K562 (cell line): ENCODE results near the gene FOCAD. TPM values are rescaled to one million over a fixed set of nuclear protein-coding genes. Genes with fewer than 3 reads are reported as not detected.

Source experiments
- ATAC-seq: fragments of 200-7000 bp; cut with Tn5 transposase; 3 replicates; pipeline ENCODE4 v1.9.1; 2020; ENCODE audit warnings: moderate library complexity
- BruUV-seq: library from RNA; stranded (reverse); fragments of 400-500 nt; replicated peaks from 2 replicates; lab custom pipeline; 2021; lab: Mats Ljungman, UMichigan
- CTCF ChIA-PET: fragments of 300-600 bp; formaldehyde crosslinking; extraction: SDS; loops from one replicate; lab custom pipeline; 2021; ENCODE audit warnings: low intra/inter-chr PET ratio; lab: Yijun Ruan, JAX
- POLR2A ChIA-PET: fragments of 300-600, 350-650 bp; sonication (Branson Sonifier 250); formaldehyde crosslinking; extraction: SDS; loops from one replicate; lab custom pipeline; 2021; ENCODE audit warnings: antibody characterized with exemption, inconsistent platforms; lab: Yijun Ruan, JAX
- DNase-seq, 4 experiments: peaks; one replicate each; pipeline versions ENCODE4 v3.0.0 to v3.0.0-alpha.2; 2011 to 2018; ENCODE audit warnings: low spot score in 3 of 4, mixed read lengths in 3 of 4; ENCODE audit errors: extremely low read depth in 1 of 4
- FAIRE-seq: peaks from 2 replicates; lab custom pipeline; 2011; peaks lifted over from hg19 to GRCh38; lab: Jason Lieb, UNC
- H2AFZ ChIP-seq: 2 replicates; pipeline ENCODE4 v1.6.0; 2011; ENCODE audit warnings: low read depth, low read length, control low read depth, inconsistent platforms
- H3K27ac ChIP-seq: fragments of 200-600 bp; 3 replicates; pipeline ENCODE4 v1.8.0; 2011; ENCODE audit warnings: low read depth, mild to moderate bottlenecking, control low read depth, inconsistent platforms, low read length, moderate library complexity, mixed read lengths; ENCODE audit errors: extremely low read depth
- H3K27me3 ChIP-seq, 2 experiments: fragments of 300-600 bp in 1 of 2; 2 replicates in 1 of 2; 3 replicates in 1 of 2; pipeline versions ENCODE4 v1.6.0 to v1.8.0; 2011; ENCODE audit warnings: inconsistent platforms in 2 of 2, low read length in 2 of 2, mild to moderate bottlenecking in 1 of 2, mixed read lengths in 1 of 2, moderate library complexity in 1 of 2; ENCODE audit not compliant: control insufficient read depth in 2 of 2, insufficient read depth in 2 of 2
- H3K36me3 ChIP-seq: fragments of 300-600 bp; 3 replicates; pipeline ENCODE4 v1.8.0; 2011; ENCODE audit warnings: mild to moderate bottlenecking, low read length, inconsistent platforms; ENCODE audit not compliant: control insufficient read depth, insufficient read depth
- H3K4me1 ChIP-seq, 2 experiments: fragments of 200-600 bp in 1 of 2; replicated peaks in 1 of 2; 2 replicates in 1 of 2; 3 replicates in 1 of 2; pipeline versions ENCODE4 v1.5.1 to v1.8.0; 2011; ENCODE audit warnings: inconsistent platforms in 2 of 2, low read length in 2 of 2, mild to moderate bottlenecking in 1 of 2, mixed read lengths in 1 of 2, moderate library complexity in 1 of 2; ENCODE audit not compliant: control insufficient read depth in 2 of 2, insufficient read depth in 2 of 2
- H3K4me2 ChIP-seq: 2 replicates; pipeline ENCODE4 v1.6.1; 2011; ENCODE audit warnings: low read length, control low read depth, inconsistent platforms, mixed read lengths; ENCODE audit not compliant: insufficient read depth
- H3K4me3 ChIP-seq: fragments of 200-600 bp; sonication (generic), shearing (Covaris generic); 2 replicates; pipeline ENCODE4 v1.5.1; 2016; ENCODE audit warnings: control low read depth, inconsistent platforms
- H3K79me2 ChIP-seq: fragments of 200-600 bp; 3 replicates; pipeline ENCODE4 v1.8.0; 2011; ENCODE audit warnings: low read length, inconsistent platforms; ENCODE audit not compliant: control insufficient read depth, insufficient read depth
- H3K9ac ChIP-seq, 2 experiments: 2 replicates each; pipeline versions ENCODE4 v1.6.0 to v1.6.1; 2011; ENCODE audit warnings: low read depth in 2 of 2, low read length in 2 of 2, control low read depth in 1 of 2, inconsistent platforms in 1 of 2, mild to moderate bottlenecking in 1 of 2, mixed read lengths in 1 of 2; ENCODE audit not compliant: insufficient read depth in 1 of 2
- H3K9me1 ChIP-seq: one replicate; pipeline ENCODE4 v1.6.0; 2011; ENCODE audit warnings: inconsistent platforms, mild to moderate bottlenecking, low read length, moderate library complexity; ENCODE audit not compliant: control insufficient read depth, insufficient read depth
- H3K9me3 ChIP-seq: replicated peaks from 2 replicates; pipeline ENCODE4 v1.5.1; 2011; ENCODE audit warnings: low read depth, low read length, inconsistent platforms; ENCODE audit not compliant: control insufficient read depth, insufficient read depth
- H4K20me1 ChIP-seq: replicated peaks from 2 replicates; pipeline ENCODE4 v1.6.1; 2011; ENCODE audit warnings: low read length, inconsistent platforms, mixed read lengths; ENCODE audit not compliant: control insufficient read depth, insufficient read depth
- ARHGAP35 ChIP-seq: fragments of 450-650 bp; IDR thresholded peaks from 2 replicates; pipeline ENCODE4 v1.6.1; 2018; ENCODE audit not compliant: partially characterized antibody
- CREBBP ChIP-seq: IDR thresholded peaks from one replicate; pipeline ENCODE4 v1.6.1; 2012; ENCODE audit warnings: low read depth, mild to moderate bottlenecking, control low read depth, inconsistent platforms, low read length
- PRPF4 ChIP-seq: fragments of 200-400 bp; formaldehyde crosslinking; IDR thresholded peaks from one replicate; pipeline ENCODE4 v1.6.1; 2017; ENCODE audit warnings: low read length, low read depth, mild to moderate bottlenecking; ENCODE audit not compliant: insufficient read depth, poor library complexity, severe bottlenecking
- THAP12 ChIP-seq: fragments of 250-450 bp; sonication (Bioruptor Pico); IDR thresholded peaks from 2 replicates; pipeline ENCODE4 v1.9.0; 2021; ENCODE audit warnings: mild to moderate bottlenecking, inconsistent platforms
- ZNF830 ChIP-seq: fragments of 250-450 bp; sonication (Bioruptor Pico); IDR thresholded peaks from 2 replicates; pipeline ENCODE4 v1.5.0; 2021; ENCODE audit warnings: mild to moderate bottlenecking
- WGBS: fragments of 100-300 bp; shearing (Covaris generic); methylation state at CpG from one replicate; pipeline ENCODE4 v1.1.6; 2016; ENCODE audit warnings: low coverage, mixed read lengths; ENCODE audit not compliant: insufficient coverage; ENCODE audit errors: missing lambda C conversion rate; 5-methylcytosine and 5-hydroxymethylcytosine counted together
- in situ Hi-C: fragments of 300-500 bp; cut with MboI; formaldehyde crosslinking; loops from 4 replicates; pipeline ENCODE4 v1.15.0; 2018; ENCODE audit warnings: inconsistent platforms, mixed read lengths
- intact Hi-C: fragments of 100-400 bp; cut with micrococcal nuclease; formaldehyde crosslinking; loops from 2 replicates; pipeline ENCODE4 v1.14.2; 2022
- polyA plus RNA-seq, 8 experiments: library from polyadenylated mRNA; depleted of rRNA in 4 of 8; stranded (reverse) in 5 of 8; unstranded in 3 of 8; fragments of >200 nt; fragmentation: Nextera tagmentation in 2 of 8; fragmentation: Illumina TruSeq in 1 of 8; extraction: Ambion mirVana in 2 of 8; extraction: Trizol in 1 of 8; gene quantifications; 2 replicates each; pipeline versions ENCODE4 v1.2.1 to v1.2.3, GENCODE V29; 2011 to 2014; ENCODE audit warnings: inconsistent platforms in 1 of 8, missing spikeins in 1 of 8
- total RNA-seq, 7 experiments: library from RNA; depleted of rRNA in 6 of 7; stranded (reverse); fragments of >200 nt in 6 of 7; fragmentation: Illumina TruSeq in 2 of 7; extraction: Trizol in 2 of 7; gene quantifications; 2 replicates each; pipeline versions ENCODE4 v1.2.1 to v1.2.3, GENCODE V29; 2011 to 2021; ENCODE audit warnings: low replicate concordance in 1 of 7
- TF ChIP-seq, protein P1 (sequence below), 2 experiments: fragments of 450-650 bp; conservative IDR thresholded peaks; 2 replicates each; pipeline ENCODE4 v1.6.1; 2017; ENCODE audit warnings: mild to moderate bottlenecking in 2 of 2, moderate library complexity in 2 of 2

Gene FOCAD
- total and polyA plus RNA-seq, 9 of the 15 experiments (the other 6 are each of a cell fraction or from before 2014, with no cell fraction given) = 0.13 to 2.4 (median 1.6) TPM

- in situ Hi-C loops (no loop called here), intact Hi-C loops (no loop called here)
- no peaks in the 10 kb centered on the region for H4K20me1 ChIP-seq
- TF ChIP-seq PRPF4 (no peak), ARHGAP35 (no peak)
- TF ChIP-seq, protein P1, sequence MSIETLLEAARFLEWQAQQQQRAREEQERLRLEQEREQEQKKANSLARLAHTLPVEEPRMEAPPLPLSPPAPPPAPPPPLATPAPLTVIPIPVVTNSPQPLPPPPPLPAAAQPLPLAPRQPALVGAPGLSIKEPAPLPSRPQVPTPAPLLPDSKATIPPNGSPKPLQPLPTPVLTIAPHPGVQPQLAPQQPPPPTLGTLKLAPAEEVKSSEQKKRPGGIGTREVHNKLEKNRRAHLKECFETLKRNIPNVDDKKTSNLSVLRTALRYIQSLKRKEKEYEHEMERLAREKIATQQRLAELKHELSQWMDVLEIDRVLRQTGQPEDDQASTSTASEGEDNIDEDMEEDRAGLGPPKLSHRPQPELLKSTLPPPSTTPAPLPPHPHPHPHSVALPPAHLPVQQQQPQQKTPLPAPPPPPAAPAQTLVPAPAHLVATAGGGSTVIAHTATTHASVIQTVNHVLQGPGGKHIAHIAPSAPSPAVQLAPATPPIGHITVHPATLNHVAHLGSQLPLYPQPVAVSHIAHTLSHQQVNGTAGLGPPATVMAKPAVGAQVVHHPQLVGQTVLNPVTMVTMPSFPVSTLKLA (conservative IDR thresholded peaks at IDR 0.05) = no peak
- no CpG with 5 or more reads among the region's 4 CpGs for WGBS
- no peak for DNase-seq
- H3K4me3 ChIP-seq = no peak overlapping the region
- FAIRE-seq = no peak
- H3K79me2 ChIP-seq = no peaks in the 10 kb centered on the region
- H3K9ac ChIP-seq = no peak overlapping the region
- no peak overlapping the region for H3K4me2 ChIP-seq
- no TSS peak for BruUV-seq
- POLR2A ChIA-PET = no interaction called here
- H3K27me3 ChIP-seq = no peaks in the 10 kb centered on the region
- no peak overlapping the region for H3K27ac ChIP-seq
- no peak overlapping the region for H2AFZ ChIP-seq
- H3K9me3 ChIP-seq = no peaks in the 10 kb centered on the region
- no peak for ATAC-seq
- no peaks in the 10 kb centered on the region for H3K9me1 ChIP-seq
- no peaks in the 10 kb centered on the region for H3K4me1 ChIP-seq
- CTCF ChIA-PET = no interaction called here
- H3K36me3 ChIP-seq = no peaks in the 10 kb centered on the region
These were observed 181.3 kb downstream of the FOCAD start for GRCh38 chr9:20865347-20865746.

DNA sequence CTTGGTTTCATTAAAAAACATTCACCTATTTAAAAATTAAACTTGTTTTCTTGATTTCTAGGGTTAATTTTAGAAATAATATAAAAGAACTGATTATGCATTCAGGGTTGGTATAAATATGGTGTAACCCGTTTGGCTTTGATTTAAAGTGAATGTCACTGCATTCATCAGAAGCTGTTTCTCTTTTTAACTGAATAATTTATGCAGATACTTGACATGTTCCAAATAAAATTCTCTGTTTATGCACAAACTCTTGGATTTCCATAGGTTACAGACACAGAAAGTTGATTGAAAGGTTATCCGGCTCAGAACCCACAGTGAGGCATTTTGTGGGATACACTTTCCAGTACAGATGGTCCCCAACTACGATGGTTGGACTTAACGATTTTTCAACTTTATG, 186.1 kb downstream of the FOCAD start:
- Histone ChIP-seq H4K20me1 (no peaks in the 10 kb centered on the region), H3K4me1 (no peaks in the 10 kb centered on the region), H3K79me2 (no peaks in the 10 kb centered on the region), H3K27me3 (no peaks in the 10 kb centered on the region), H3K9me1 (no peaks in the 10 kb centered on the region), H3K4me3 (no peak overlapping the region), H3K9me3 (no peaks in the 10 kb centered on the region), H3K27ac (no peak overlapping the region), H3K36me3 (no peaks in the 10 kb centered on the region), H3K9ac (no peak overlapping the region), H2AFZ (no peak overlapping the region), H3K4me2 (no peak overlapping the region)
- DNase-seq (no peak), FAIRE-seq (no peak), ATAC-seq (no peak)
- POLR2A ChIA-PET = no interaction called here
- CTCF ChIA-PET = no interaction called here
- no TSS peak for BruUV-seq
- WGBS = no CpG with 5 or more reads among the region's 4 CpGs
- intact Hi-C loops (no loop called here), in situ Hi-C loops (no loop called here)
- TF ChIP-seq ZNF830 (CRISPR knock-in tag) (no peak), CREBBP (no peak), THAP12 (CRISPR knock-in tag) (no peak)
